Measurements from ENCODE around the gene SGPP1. TPM values are rescaled to one million over a fixed set of nuclear protein-coding genes. Genes with fewer than 3 reads are reported as not detected.
"Not testable (repeated sequence)": the region's sequence is repeated elsewhere in the genome, so short reads cannot be mapped to it uniquely, and the experiment has no call there.

The SGPP1 gene
- polyA plus RNA-seq, 1 experiment = 14.5 TPM

DNA sequence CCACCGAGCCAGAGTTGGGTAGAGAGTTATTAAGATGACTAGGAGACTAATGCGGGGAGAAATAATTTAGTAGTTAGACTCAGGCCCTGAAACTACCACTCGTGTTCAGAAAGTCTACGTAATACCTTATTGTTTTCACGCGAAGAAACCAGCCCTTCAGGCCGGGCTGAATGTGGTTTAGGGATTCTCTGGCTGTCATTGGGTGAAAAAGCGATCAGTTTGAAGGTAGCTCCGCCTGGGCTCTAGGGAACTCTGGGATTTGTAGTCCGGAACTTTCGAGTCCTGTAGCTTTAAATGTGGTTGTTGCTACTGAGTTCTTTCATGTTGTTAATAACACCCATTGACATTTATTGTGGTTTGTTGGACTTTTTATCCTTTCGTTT, 85.6 kb downstream of the SGPP1 start:
- ChIA-PET CTCF (interaction anchor here (0.6 to 6.5 kb wide), 8 partner anchors 9 to 253 kb away, joined by 3 to 28 read pairs (median 6); no protein-coding TSS in a partner anchor), POLR2A (interaction anchor here (0.6 to 1.4 kb wide), 2 partner anchors 79 to 99 kb away, joined by 4 to 8 read pairs; partner anchors contain the start of gene PPP2R5E)
- TF ChIP-seq, protein P1, sequence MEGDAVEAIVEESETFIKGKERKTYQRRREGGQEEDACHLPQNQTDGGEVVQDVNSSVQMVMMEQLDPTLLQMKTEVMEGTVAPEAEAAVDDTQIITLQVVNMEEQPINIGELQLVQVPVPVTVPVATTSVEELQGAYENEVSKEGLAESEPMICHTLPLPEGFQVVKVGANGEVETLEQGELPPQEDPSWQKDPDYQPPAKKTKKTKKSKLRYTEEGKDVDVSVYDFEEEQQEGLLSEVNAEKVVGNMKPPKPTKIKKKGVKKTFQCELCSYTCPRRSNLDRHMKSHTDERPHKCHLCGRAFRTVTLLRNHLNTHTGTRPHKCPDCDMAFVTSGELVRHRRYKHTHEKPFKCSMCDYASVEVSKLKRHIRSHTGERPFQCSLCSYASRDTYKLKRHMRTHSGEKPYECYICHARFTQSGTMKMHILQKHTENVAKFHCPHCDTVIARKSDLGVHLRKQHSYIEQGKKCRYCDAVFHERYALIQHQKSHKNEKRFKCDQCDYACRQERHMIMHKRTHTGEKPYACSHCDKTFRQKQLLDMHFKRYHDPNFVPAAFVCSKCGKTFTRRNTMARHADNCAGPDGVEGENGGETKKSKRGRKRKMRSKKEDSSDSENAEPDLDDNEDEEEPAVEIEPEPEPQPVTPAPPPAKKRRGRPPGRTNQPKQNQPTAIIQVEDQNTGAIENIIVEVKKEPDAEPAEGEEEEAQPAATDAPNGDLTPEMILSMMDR (IDR thresholded peaks at IDR 0.05; ENCODE audit: low read depth, low read length) = no peak
- DNase-seq (ENCODE audit: low read depth, low spot score) = peak; percentile 87
- no peaks in the 10 kb centered on the region; the same call in 1 of the 2 replicates for H3K9me3 ChIP-seq (ENCODE audit: control insufficient read depth, insufficient read depth, low read length)
- H3K27me3 ChIP-seq (ENCODE audit: control insufficient read depth, insufficient read depth, low read length) = no peaks in the 10 kb centered on the region
- H3K4me3 ChIP-seq (ENCODE audit: low read depth, low read length) = peak overlapping the region; percentile 75
- H3K27ac ChIP-seq (ENCODE audit: low read depth, low read length) = peak overlapping the region; percentile 91

DNA sequence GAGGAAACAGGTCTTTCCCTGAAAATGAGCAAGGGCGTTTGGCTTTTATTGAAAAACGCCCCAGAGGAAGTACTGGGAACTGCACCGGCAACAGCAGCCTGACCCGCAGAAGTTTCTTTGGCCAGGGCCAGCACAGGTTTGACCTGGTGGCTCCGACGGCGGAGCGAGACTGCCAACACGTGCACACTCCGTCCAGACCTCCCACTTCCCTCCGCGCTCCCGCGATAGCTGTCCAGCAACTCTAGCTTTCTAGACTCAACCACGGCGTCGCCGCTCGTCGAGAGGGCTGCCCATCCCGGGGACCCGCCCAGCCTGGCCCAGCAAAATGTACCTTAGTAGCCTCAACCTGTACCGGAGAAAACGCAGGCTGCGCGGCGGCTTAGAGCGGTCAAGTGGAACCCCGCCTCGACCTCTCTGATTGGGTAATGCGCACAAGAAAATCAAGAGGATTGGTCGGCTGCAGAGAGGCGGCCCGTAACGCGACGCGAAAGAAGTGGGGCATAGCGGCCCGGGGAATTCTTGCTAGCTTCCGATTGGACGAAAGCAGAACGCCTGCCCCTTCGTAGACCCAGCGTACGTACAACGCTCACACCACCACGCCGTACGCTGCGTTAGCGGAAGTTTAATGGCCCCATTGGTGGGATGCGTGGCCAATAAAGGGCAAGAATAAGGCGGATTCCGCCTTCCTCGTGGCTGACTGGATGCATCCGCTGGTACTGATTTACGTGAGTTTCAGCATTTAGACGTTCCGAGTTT, 86.2 kb downstream of the SGPP1 start, which contains the start of gene WDR89:
Gene WDR89 (minus strand): TSS at position 399 of the 756 bp plus-strand sequence. CDS start 41,929 bp downstream, outside the sequence.
- POLR2A ChIA-PET = interaction anchor here (0.6 to 1.4 kb wide), 2 partner anchors 79 to 99 kb away, joined by 4 to 8 read pairs; partner anchors contain the start of gene PPP2R5E
- CTCF ChIA-PET = interaction anchor here (0.6 to 6.5 kb wide), 11 partner anchors 8 to 253 kb away, joined by 3 to 28 read pairs (median 5); no protein-coding TSS in a partner anchor
- peak; percentile 99 for DNase-seq (ENCODE audit: low read depth, low spot score)
- peak within 1 kb of the TSS; percentile 92 for H3K4me3 ChIP-seq (ENCODE audit: low read depth, low read length)
- no peaks in the 10 kb centered on the region; the same call in 1 of the 2 replicates for H3K9me3 ChIP-seq (ENCODE audit: control insufficient read depth, insufficient read depth, low read length)
- TF ChIP-seq, protein P1 (IDR thresholded peaks at IDR 0.05; ENCODE audit: low read depth, low read length) = peak; percentile 75
- no peaks in the 10 kb centered on the region for H3K27me3 ChIP-seq (ENCODE audit: control insufficient read depth, insufficient read depth, low read length)
- H3K27ac ChIP-seq (ENCODE audit: low read depth, low read length) = peak within 1 kb of the TSS; percentile 99

DNA sequence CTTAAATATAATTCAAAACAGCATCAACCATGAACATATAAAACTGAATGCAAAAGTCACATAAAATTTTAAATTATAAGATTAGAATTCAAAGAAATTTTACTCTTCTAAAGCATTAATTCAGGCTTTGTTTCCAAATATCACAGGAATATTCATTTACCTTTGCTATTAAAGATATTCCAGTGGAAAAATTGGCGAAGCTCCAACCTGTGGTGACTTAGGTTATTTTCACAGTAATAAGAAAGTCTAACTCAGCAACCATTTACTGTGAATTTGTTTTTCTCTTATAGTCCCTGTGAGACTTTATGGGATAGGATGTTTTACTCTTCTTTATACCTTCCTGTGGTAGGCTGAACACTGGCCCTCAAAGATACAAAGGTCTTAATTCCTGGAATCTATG, 89.4 kb downstream of the SGPP1 start:
- Histone ChIP-seq H3K27me3 (ENCODE audit: control insufficient read depth, insufficient read depth, low read length) (no peaks in the 10 kb centered on the region), H3K27ac (ENCODE audit: low read depth, low read length) (no peak overlapping the region), H3K4me3 (ENCODE audit: low read depth, low read length) (no peak overlapping the region), H3K9me3 (ENCODE audit: control insufficient read depth, insufficient read depth, low read length) (peaks cover 3% of the 10 kb centered on the region)
- ChIA-PET POLR2A (no interaction called here), CTCF (interaction anchor here (0.6 kb wide), 1 partner anchor 23 kb away, joined by 3 read pairs; no protein-coding TSS in a partner anchor)
- DNase-seq (ENCODE audit: low read depth, low spot score) = no peak
- TF ChIP-seq, protein P1 (IDR thresholded peaks at IDR 0.05; ENCODE audit: low read depth, low read length) = no peak

DNA sequence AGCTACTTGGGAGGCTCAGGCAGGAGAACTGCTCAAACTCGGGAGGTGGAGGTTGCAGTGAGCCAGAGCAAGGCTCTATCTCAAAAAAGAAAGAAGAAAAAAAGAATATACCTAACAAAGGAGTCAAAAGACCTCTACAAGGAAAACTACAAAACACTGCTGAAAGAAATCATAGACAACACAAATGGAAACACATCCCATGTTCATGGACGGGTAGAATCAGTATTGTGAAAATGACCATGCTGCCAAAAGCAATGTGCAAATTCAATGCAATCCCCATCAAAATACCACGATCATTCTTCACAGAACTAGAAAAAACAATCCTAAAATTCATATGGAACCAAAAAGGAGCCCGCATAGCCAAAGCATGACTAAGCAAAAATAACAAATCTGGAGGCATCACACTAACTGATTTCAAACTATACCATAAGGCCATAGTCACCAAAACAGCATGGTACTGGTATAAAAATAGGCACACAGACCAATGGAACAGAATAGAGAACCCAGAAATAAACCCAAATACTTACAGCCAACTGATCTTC, 91.7 kb downstream of the SGPP1 start:
- H3K27ac ChIP-seq (ENCODE audit: low read depth, low read length); POLR2A ChIA-PET; H3K27me3 ChIP-seq (ENCODE audit: control insufficient read depth, insufficient read depth, low read length); DNase-seq (ENCODE audit: low read depth, low spot score); H3K9me3 ChIP-seq (ENCODE audit: control insufficient read depth, insufficient read depth, low read length); H3K4me3 ChIP-seq (ENCODE audit: low read depth, low read length): not testable (repeated sequence)
- CTCF ChIA-PET = interaction anchor here (3.2 kb wide), 1 partner anchor 247 kb away, joined by 31 read pairs; no protein-coding TSS in a partner anchor

Small RNA genes lying within 50 kb of the gene (small RNA-seq; reads per million reads assigned to genes)
- gene AL161670.1 (ENCODE audit: insufficient read length, low read depth) = not detected
- gene RF00012 (ENCODE audit: insufficient read length, low read depth) = not detected
- gene RNU7-116P (ENCODE audit: insufficient read length, low read depth) = not detected

Other genes with a start within 250 kb of the SGPP1 start
- 18.2 and 20.3 TPM in 2 replicates for gene PPP2R5E, start 184.7 kb downstream of the SGPP1 start, polyA plus RNA-seq (2011; rRNA removed)
- 6.1 and 9.4 TPM in 2 replicates for gene WDR89, start 86.2 kb downstream of the SGPP1 start, polyA plus RNA-seq (2011; rRNA removed)
- 6.1 and 7.1 TPM in 2 replicates for gene SYNE2, start 124.9 kb upstream of the SGPP1 start, polyA plus RNA-seq (2011; rRNA removed)

Measured in AG04450 (cell line).